Natural killer cell (primary cell): ENCODE data around the gene TOX4. TPM values are rescaled to one million over a fixed set of nuclear protein-coding genes. Genes with fewer than 3 reads are reported as not detected.
A peak's percentile ranks its signal among the peaks of the same experiment; 100 is the strongest.

Experiments used
- ATAC-seq, 3 donors: fragments of 150-1000 bp in 2 of 3; fragments of 200-7000 bp in 1 of 3; cut with Tn5 transposase; 1 replicate in 1 of 3; 2 replicates in 2 of 3; pipeline ENCODE4 v1.10.0; 2021; ENCODE audit warnings: mild to moderate bottlenecking in 2 of 3, moderate library complexity in 2 of 3
- DNase-seq, 2 donors: peaks; one replicate each; pipeline versions ENCODE4 v3.0.0 to v3.0.0-alpha.2; 2013 to 2021; ENCODE audit warnings: mixed read lengths in 1 of 2
- H3K27ac ChIP-seq: one replicate; pipeline ENCODE4 v1.5.1; 2013; ENCODE audit warnings: mild to moderate bottlenecking, low read length
- H3K27me3 ChIP-seq: one replicate; pipeline ENCODE4 v1.6.1; 2013; ENCODE audit warnings: low read length; ENCODE audit not compliant: control insufficient read depth, insufficient read depth
- H3K36me3 ChIP-seq: one replicate; pipeline ENCODE4 v1.6.1; 2013; ENCODE audit warnings: low read length; ENCODE audit not compliant: control insufficient read depth, insufficient read depth
- H3K4me1 ChIP-seq: one replicate; pipeline ENCODE4 v1.6.1; 2013; ENCODE audit warnings: low read length; ENCODE audit not compliant: control insufficient read depth, insufficient read depth
- H3K4me3 ChIP-seq: one replicate; pipeline ENCODE4 v1.5.1; 2013; ENCODE audit warnings: low read length
- H3K9me3 ChIP-seq: one replicate; pipeline ENCODE4 v1.6.1; 2013; ENCODE audit warnings: low read length; ENCODE audit not compliant: control insufficient read depth, insufficient read depth
- H3K27ac Mint-ChIP-seq, 2 donors: one replicate each; pipeline ENCODE4 v1.8.0; 2022; ENCODE audit warnings: mild to moderate bottlenecking in 2 of 2, mixed read lengths in 2 of 2, moderate library complexity in 1 of 2
- H3K27me3 Mint-ChIP-seq, 2 donors: one replicate each; pipeline ENCODE4 v1.8.0; 2022; ENCODE audit warnings: low read depth in 2 of 2, mixed read lengths in 2 of 2
- H3K36me3 Mint-ChIP-seq: one replicate; pipeline ENCODE4 v1.8.0; 2022; ENCODE audit warnings: mixed read lengths
- H3K4me1 Mint-ChIP-seq, 2 donors: one replicate each; pipeline ENCODE4 v1.8.0; 2022; ENCODE audit warnings: mixed read lengths in 2 of 2
- H3K4me3 Mint-ChIP-seq: one replicate; pipeline ENCODE4 v1.8.0; 2022; ENCODE audit warnings: mild to moderate bottlenecking, moderate library complexity, mixed read lengths
- H3K9me3 Mint-ChIP-seq, 2 donors: one replicate each; pipeline ENCODE4 v1.8.0; 2022; ENCODE audit warnings: mixed read lengths in 2 of 2
- WGBS: methylation state at CpG from one replicate; pipeline ENCODE4 v1.1.7; 2013; ENCODE audit warnings: missing lambda C conversion rate; ENCODE audit not compliant: insufficient coverage; 5-methylcytosine and 5-hydroxymethylcytosine counted together
- intact Hi-C: fragments of 100-400 bp; cut with micrococcal nuclease; formaldehyde crosslinking; loops from one replicate; pipeline ENCODE4 v1.14.2; 2022
- total RNA-seq, 4 donors: library from RNA; stranded (reverse); fragments of 120-200 nt in 1 of 4; gene quantifications; one replicate each; pipeline versions ENCODE4 v1.2.3 to v1.2.4, GENCODE V29; 2013 to 2022
- TF ChIP-seq, protein P1 (sequence below): fragments of 200-600 bp; IDR thresholded peaks from one replicate; pipeline ENCODE4 v1.8.0; 2022; ENCODE audit warnings: antibody characterized with exemption

Gene TOX4
- total RNA-seq, 3 donors from 2014 or later (not counting 1 experiment from before 2014, with no cell fraction given) = 103 to 123 (median 123) TPM

GRCh38 chr14:21503376-21503775 is 26.4 kb downstream of the TOX4 start:
- Mint-ChIP-seq H3K27me3 (no peaks in the 10 kb centered on the region), H3K4me1 (peaks cover 23 to 25% of the 10 kb centered on the region in 2 donors), H3K4me3 (no peak overlapping the region), H3K36me3 (peaks cover 10% of the 10 kb centered on the region), H3K27ac (peak overlapping the region in 1 of 2 donors; percentile 51), H3K9me3 (no peaks in the 10 kb centered on the region)
- Histone ChIP-seq H3K9me3 (no peaks in the 10 kb centered on the region), H3K4me3 (no peak overlapping the region), H3K27me3 (no peaks in the 10 kb centered on the region), H3K27ac (no peak overlapping the region), H3K36me3 (peaks cover 57% of the 10 kb centered on the region), H3K4me1 (peaks cover 7% of the 10 kb centered on the region)
- WGBS = 94% methylated on average over 3 of the region's 4 CpGs
- intact Hi-C loops = no loop called here
- no peak for DNase-seq
- no peak for ATAC-seq
- TF ChIP-seq, protein P1, sequence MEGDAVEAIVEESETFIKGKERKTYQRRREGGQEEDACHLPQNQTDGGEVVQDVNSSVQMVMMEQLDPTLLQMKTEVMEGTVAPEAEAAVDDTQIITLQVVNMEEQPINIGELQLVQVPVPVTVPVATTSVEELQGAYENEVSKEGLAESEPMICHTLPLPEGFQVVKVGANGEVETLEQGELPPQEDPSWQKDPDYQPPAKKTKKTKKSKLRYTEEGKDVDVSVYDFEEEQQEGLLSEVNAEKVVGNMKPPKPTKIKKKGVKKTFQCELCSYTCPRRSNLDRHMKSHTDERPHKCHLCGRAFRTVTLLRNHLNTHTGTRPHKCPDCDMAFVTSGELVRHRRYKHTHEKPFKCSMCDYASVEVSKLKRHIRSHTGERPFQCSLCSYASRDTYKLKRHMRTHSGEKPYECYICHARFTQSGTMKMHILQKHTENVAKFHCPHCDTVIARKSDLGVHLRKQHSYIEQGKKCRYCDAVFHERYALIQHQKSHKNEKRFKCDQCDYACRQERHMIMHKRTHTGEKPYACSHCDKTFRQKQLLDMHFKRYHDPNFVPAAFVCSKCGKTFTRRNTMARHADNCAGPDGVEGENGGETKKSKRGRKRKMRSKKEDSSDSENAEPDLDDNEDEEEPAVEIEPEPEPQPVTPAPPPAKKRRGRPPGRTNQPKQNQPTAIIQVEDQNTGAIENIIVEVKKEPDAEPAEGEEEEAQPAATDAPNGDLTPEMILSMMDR = no peak

GRCh38 chr14:21505012-21505553 is 28.1 kb downstream of the TOX4 start:
- ATAC-seq = peak; percentile 63 to 83 (median 66)
- Histone ChIP-seq H3K4me3 (no peak overlapping the region), H3K4me1 (peaks cover 12% of the 10 kb centered on the region), H3K36me3 (peaks cover 42% of the 10 kb centered on the region), H3K9me3 (no peaks in the 10 kb centered on the region), H3K27ac (no peak overlapping the region), H3K27me3 (no peaks in the 10 kb centered on the region)
- Mint-ChIP-seq H3K27ac (peak overlapping the region; percentile 62 to 85), H3K4me3 (no peak overlapping the region), H3K27me3 (no peaks in the 10 kb centered on the region), H3K4me1 (peaks cover 35 to 40% of the 10 kb centered on the region in 2 donors), H3K36me3 (no peaks in the 10 kb centered on the region), H3K9me3 (no peaks in the 10 kb centered on the region)
- intact Hi-C loops = no loop called here
- TF ChIP-seq, protein P1 = no peak
- peak in 1 of 2 donors; percentile 40 for DNase-seq

GRCh38 chr14:21506557-21506956 is 29.6 kb downstream of the TOX4 start:
- intact Hi-C loops = no loop called here

More at GRCh38 chr14:21506557-21506956, 29.6 kb downstream of the TOX4 start:
- TF ChIP-seq, protein P1 = no peak
- Histone ChIP-seq H3K27ac (no peak overlapping the region), H3K27me3 (no peaks in the 10 kb centered on the region), H3K9me3 (no peaks in the 10 kb centered on the region), H3K4me3 (no peak overlapping the region), H3K4me1 (peaks cover 19% of the 10 kb centered on the region), H3K36me3 (peaks cover 27% of the 10 kb centered on the region)
- ATAC-seq (no peak), DNase-seq (no peak)
- Mint-ChIP-seq H3K36me3 (no peaks in the 10 kb centered on the region), H3K4me3 (no peak overlapping the region), H3K9me3 (peaks cover 0 to 2% of the 10 kb centered on the region in 2 donors), H3K27ac (no peak overlapping the region), H3K27me3 (no peaks in the 10 kb centered on the region), H3K4me1 (peaks cover 44 to 49% of the 10 kb centered on the region in 2 donors)
- 89% methylated on average over 1 of the region's 2 CpGs for WGBS
